ENCODE measurements around the gene GRN. TPM values are rescaled to one million over a fixed set of nuclear protein-coding genes. Genes with fewer than 3 reads are reported as not detected.
A peak's percentile ranks its signal among the peaks of the same experiment; 100 is the strongest.
"Not testable (repeated sequence)": the region's sequence is repeated elsewhere in the genome, so short reads cannot be mapped to it uniquely, and the experiment has no call there.

Gene GRN
- total RNA-seq, 1 donor = 294 TPM

DNA sequence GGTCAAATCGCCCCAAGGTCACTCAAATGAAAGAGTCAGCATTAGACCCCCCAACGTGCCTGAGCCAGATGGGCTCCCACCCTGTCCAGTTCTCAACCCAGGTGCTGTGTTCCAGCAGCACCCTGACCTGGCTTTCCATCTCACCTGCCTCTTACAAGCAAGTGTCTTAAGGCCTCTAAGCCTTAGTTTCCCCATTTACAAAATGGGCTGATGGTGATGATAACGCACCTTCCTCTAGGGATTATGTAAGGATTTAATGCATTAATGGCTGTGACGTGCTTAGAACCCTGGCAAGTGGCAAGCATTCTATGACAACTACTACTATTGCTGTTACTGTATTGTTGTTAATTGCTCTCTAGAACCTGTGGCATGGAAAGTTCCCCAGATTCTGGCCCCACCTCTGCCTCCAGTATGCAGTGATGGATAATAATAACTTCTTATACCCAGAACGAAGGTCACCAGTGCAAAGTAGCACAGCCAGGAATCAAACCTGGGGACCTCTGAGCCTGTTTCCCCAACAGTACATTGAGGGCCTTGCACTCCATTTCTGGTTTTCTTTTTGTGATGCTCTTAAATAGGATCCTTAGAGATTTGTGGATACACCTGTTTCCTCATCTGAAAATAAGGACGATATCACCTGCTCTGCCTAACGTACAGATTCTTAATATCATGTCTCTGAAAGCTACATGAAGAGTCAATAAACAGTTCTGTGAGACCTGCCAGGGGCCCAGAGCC, 17.2 kb upstream of the GRN start:
- peaks cover 58% of the 10 kb centered on the region for H3K4me1 ChIP-seq (ENCODE audit: insufficient read depth, low read length)
- no peaks in the 10 kb centered on the region for H3K9me3 ChIP-seq (ENCODE audit: low read depth, low read length)
- no peaks in the 10 kb centered on the region for H3K27me3 ChIP-seq (ENCODE audit: insufficient read depth, low read length)
- no peak overlapping the region for H3K4me3 ChIP-seq (ENCODE audit: low read length)

- H3K9me3 ChIP-seq (ENCODE audit: low read depth, low read length); H3K4me3 ChIP-seq (ENCODE audit: low read length); H3K27me3 ChIP-seq (ENCODE audit: insufficient read depth, low read length): not testable (repeated sequence)
- peaks cover 65% of the 10 kb centered on the region for H3K4me1 ChIP-seq (ENCODE audit: insufficient read depth, low read length)
Observed at GRCh38 chr17:44329516-44329915, 15.6 kb upstream of the GRN start.

- H3K27me3 ChIP-seq (ENCODE audit: insufficient read depth, low read length); H3K9me3 ChIP-seq (ENCODE audit: low read depth, low read length); H3K4me3 ChIP-seq (ENCODE audit: low read length): not testable (repeated sequence)
- H3K4me1 ChIP-seq (ENCODE audit: insufficient read depth, low read length) = peaks cover 68% of the 10 kb centered on the region
Observed at GRCh38 chr17:44330263-44330662, 14.8 kb upstream of the GRN start.

DNA sequence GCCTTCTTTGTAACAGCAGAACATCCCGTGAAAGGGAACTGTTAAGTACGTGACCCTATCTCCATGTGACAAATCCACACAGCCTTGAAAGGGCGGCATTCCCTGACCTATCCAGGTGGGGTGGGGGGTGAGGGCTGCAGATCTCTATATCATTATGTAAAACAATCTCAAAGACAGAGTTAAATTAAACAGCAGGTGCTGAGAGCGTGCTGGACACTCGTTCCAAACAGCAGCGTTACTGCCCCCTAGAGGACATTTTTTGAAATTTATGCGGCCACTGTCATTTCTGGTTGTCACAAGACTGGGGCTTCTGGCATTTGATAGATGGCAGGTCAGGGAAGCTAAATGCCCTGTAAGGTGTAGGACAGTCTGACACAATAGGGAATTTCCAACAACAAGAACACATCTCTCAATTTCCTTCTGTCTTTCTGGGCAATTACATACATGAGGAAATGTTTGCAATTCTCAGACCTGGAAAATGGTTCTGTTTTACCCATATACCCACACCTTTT, 13.8 kb upstream of the GRN start:
- H3K4me1 ChIP-seq (ENCODE audit: insufficient read depth, low read length) = peaks cover 66% of the 10 kb centered on the region
- H3K27me3 ChIP-seq (ENCODE audit: insufficient read depth, low read length) = no peaks in the 10 kb centered on the region
- H3K9me3 ChIP-seq (ENCODE audit: low read depth, low read length) = no peaks in the 10 kb centered on the region
- no peak overlapping the region for H3K4me3 ChIP-seq (ENCODE audit: low read length)

DNA sequence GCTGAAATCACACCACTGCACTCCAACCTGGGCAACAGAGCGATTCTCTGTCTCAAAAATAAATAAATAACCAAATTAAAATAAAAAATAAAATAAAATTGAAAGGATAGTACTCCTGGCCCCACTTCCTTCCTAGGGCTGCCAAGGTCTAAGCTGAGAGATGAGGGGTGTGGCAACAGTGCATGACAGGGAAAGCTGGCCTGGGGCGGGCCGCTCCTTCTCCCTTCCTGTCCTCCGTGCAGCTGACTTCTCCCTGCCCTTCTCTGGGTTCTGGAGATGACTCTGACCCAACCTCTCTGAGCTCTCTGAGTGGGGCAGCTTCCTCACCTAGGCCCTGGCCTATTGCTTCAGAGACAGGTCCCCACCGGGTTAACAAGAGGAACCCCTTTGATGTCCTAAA, 11.7 kb upstream of the GRN start:
- no peak overlapping the region for H3K4me3 ChIP-seq (ENCODE audit: low read length)
- H3K9me3 ChIP-seq (ENCODE audit: low read depth, low read length) = no peaks in the 10 kb centered on the region
- H3K27me3 ChIP-seq (ENCODE audit: insufficient read depth, low read length) = no peaks in the 10 kb centered on the region
- H3K4me1 ChIP-seq (ENCODE audit: insufficient read depth, low read length) = peaks cover 57% of the 10 kb centered on the region

GRCh38 chr17:44334315-44334714, 10.8 kb upstream of the GRN start:
- Histone ChIP-seq H3K4me1 (ENCODE audit: insufficient read depth, low read length) (peaks cover 66% of the 10 kb centered on the region), H3K9me3 (ENCODE audit: low read depth, low read length) (no peaks in the 10 kb centered on the region), H3K4me3 (ENCODE audit: low read length) (no peak overlapping the region), H3K27me3 (ENCODE audit: insufficient read depth, low read length) (no peaks in the 10 kb centered on the region)

- Histone ChIP-seq H3K9me3 (ENCODE audit: low read depth, low read length) (no peaks in the 10 kb centered on the region), H3K4me3 (ENCODE audit: low read length) (no peak overlapping the region), H3K27me3 (ENCODE audit: insufficient read depth, low read length) (no peaks in the 10 kb centered on the region), H3K4me1 (ENCODE audit: insufficient read depth, low read length) (peaks cover 69% of the 10 kb centered on the region)
Observed at GRCh38 chr17:44334727-44335126, 10.4 kb upstream of the GRN start.

DNA sequence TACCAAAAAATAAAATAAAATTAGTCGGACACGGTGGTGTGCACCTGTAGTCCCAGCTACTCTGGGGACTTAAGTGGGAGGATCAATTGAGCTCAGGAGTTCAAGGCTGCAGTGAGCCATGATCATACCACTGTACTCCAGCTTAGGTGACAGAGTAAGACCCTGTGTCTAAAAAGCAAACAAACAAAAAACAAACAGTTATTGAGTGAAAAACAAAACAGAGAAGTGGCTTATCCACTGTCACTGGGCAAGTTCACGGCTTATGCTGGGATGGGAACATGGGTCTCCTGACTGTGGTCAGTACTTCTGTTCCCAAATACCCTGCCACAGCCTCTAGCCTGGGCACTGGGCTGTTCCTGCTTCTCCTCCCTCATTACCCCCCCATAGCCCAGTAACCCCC, 9.5 kb upstream of the GRN start:
- no peaks in the 10 kb centered on the region for H3K27me3 ChIP-seq (ENCODE audit: insufficient read depth, low read length)
- peaks cover 74% of the 10 kb centered on the region for H3K4me1 ChIP-seq (ENCODE audit: insufficient read depth, low read length)
- no peak overlapping the region for H3K4me3 ChIP-seq (ENCODE audit: low read length)
- H3K9me3 ChIP-seq (ENCODE audit: low read depth, low read length) = no peaks in the 10 kb centered on the region

- H3K4me3 ChIP-seq (ENCODE audit: low read length) = no peak overlapping the region
- H3K27me3 ChIP-seq (ENCODE audit: insufficient read depth, low read length) = no peaks in the 10 kb centered on the region
- H3K4me1 ChIP-seq (ENCODE audit: insufficient read depth, low read length) = peaks cover 73% of the 10 kb centered on the region
- no peaks in the 10 kb centered on the region for H3K9me3 ChIP-seq (ENCODE audit: low read depth, low read length)
Observed at GRCh38 chr17:44335968-44336367, 9.1 kb upstream of the GRN start.

DNA sequence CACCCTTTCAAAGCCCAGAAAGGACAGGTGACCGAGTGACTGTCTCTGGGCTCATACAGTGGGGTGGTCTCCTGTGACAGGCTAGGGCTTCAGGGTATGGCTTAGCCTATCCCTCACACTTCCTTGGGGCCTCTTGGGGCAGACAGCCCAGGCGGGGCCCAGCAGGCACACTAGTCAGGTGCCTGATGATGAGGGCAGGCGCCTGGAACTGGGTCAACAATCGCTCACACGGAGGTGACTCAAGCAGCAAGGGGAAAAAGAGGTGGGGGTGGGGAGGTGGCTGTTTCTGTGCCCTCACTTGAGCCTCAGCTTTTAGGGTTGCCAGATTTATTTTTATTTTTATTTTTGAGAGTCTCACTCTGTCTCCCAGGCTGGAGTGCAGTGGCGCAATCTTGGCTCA, 6.4 kb upstream of the GRN start:
- Histone ChIP-seq H3K9me3 (ENCODE audit: low read depth, low read length) (no peaks in the 10 kb centered on the region), H3K27me3 (ENCODE audit: insufficient read depth, low read length) (no peaks in the 10 kb centered on the region), H3K4me1 (ENCODE audit: insufficient read depth, low read length) (peaks cover 50% of the 10 kb centered on the region), H3K4me3 (ENCODE audit: low read length) (no peak overlapping the region)

- H3K4me3 ChIP-seq (ENCODE audit: low read length); H3K27me3 ChIP-seq (ENCODE audit: insufficient read depth, low read length); H3K9me3 ChIP-seq (ENCODE audit: low read depth, low read length): not testable (repeated sequence)
- peaks cover 46% of the 10 kb centered on the region for H3K4me1 ChIP-seq (ENCODE audit: insufficient read depth, low read length)
Observed at GRCh38 chr17:44340553-44340952, 4.5 kb upstream of the GRN start.

DNA sequence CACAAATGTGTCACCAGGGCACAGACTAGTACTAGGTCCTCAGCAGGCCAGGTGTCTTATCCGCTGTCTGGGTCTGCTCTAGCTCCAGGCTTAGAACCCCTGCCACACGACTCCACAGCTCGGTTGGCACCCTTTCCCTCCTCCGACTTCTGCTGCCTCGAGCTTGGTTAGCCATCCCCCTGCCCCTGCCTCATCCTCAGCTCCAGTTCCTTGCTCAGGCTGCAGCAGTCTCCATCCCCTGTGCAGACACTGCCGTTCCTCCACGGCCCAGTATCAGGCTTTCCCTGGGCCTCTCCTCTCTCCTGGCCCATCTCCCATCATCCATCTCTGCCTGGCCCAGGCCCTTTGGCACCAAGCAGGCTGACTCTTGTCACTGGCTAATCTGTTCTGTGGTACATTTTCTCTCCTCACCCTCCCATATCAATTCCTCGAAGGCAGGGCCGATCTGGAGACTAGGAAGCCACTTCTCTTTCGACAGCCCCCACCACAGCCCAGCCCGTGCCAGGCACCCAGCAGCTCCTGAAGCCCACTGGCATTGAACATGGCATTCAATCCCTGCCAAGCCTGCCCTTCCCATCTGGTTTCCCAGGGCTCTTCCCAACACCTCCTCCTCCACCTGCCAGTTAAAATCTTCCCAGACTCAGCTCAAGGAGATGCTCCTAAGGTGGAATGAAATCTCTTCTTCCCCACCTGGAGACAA, 1.4 kb upstream of the GRN start:
- Histone ChIP-seq H3K4me3 (ENCODE audit: low read length) (no peak overlapping the region), H3K4me1 (ENCODE audit: insufficient read depth, low read length) (peaks cover 65% of the 10 kb centered on the region), H3K27me3 (ENCODE audit: insufficient read depth, low read length) (no peaks in the 10 kb centered on the region), H3K9me3 (ENCODE audit: low read depth, low read length) (no peaks in the 10 kb centered on the region)

DNA sequence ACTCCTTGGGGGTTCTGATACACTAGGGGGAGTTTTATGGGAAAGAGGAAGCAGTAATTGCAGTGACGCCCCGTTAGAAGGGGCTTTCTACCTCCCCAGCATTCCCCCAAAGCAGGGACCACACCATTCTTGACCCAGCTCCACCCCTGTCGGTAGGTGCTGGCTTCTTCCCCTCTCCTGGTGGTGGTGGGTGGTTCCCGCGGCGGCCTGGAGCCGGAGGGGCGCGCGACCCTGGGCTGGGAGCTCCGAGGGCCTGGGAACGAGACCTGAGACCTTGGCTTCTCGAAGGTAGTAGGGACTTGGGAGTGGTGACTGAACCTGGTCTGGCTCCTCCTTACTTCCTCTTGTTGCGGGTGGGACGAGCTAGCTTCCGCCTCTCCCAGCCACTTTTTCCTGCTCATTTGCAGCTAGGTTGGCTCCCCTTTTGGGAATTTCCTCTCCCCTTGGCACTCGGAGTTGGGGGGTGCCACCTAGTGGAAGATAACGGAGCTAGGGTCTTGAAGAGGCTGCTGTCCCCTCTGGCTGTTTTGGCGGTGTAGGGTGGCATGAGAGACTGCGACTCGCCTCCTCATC, 438 bp downstream of the GRN start:
- Histone ChIP-seq H3K27me3 (ENCODE audit: insufficient read depth, low read length) (no peaks in the 10 kb centered on the region), H3K4me3 (ENCODE audit: low read length) (peak overlapping the region; percentile 84), H3K4me1 (ENCODE audit: insufficient read depth, low read length) (peaks cover 69% of the 10 kb centered on the region), H3K9me3 (ENCODE audit: low read depth, low read length) (no peaks in the 10 kb centered on the region)

DNA sequence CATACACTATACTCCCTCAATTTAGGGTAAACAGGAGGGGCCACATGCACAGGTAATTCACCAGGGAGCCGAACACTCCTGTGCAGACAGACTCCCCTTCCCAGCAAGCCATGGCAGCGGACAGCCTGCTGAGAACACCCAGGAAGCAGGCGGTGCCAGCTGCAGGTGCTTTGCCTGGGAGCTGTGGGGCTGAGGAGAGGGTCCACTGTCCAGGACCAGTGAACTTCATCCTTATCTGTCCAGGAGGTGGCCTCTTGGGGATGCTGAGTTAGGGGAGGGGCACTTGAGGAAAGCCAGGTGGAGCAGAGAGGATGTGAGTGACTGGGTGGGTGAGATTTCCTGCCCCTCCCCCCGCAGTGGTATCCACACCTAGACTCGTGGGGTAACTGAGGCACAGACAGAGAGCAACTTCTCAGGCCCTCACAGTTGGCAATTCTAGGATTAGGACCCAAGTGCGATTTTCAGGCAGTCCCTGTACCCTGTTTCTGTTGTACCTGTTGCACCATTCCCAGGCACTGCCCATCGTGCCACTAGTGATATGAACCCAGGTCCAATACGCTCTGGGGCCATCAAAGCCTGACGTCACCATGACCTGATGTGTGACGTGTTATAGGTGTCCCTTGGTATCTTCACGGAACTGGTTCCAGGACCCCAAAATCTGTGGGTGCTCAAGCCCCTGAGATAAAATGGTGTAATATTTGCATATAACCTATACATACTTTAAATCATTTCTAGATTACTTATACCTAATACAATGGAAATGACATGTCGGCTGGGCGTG, 1.2 kb downstream of the GRN start:
- H3K4me3 ChIP-seq (ENCODE audit: low read length) = peak overlapping the region; percentile 84
- no peaks in the 10 kb centered on the region for H3K27me3 ChIP-seq (ENCODE audit: insufficient read depth, low read length)
- no peaks in the 10 kb centered on the region for H3K9me3 ChIP-seq (ENCODE audit: low read depth, low read length)
- H3K4me1 ChIP-seq (ENCODE audit: insufficient read depth, low read length) = peaks cover 65% of the 10 kb centered on the region
